Neuron (in vitro differentiated cells): ENCODE results near the gene SH3RF2.
"Not testable (repeated sequence)": the region's sequence is repeated elsewhere in the genome, so short reads cannot be mapped to it uniquely, and the experiment has no call there.

Source experiments
- H2AFZ ChIP-seq: one replicate; pipeline ENCODE4 v1.6.1; 2013; ENCODE audit warnings: low read depth, mild to moderate bottlenecking, inconsistent platforms, low read length, moderate library complexity
- H3K27me3 ChIP-seq: one replicate; pipeline ENCODE4 v1.6.1; 2013; ENCODE audit warnings: low read length; ENCODE audit not compliant: insufficient read depth
- H3K36me3 ChIP-seq: one replicate; pipeline ENCODE4 v1.6.1; 2013; ENCODE audit warnings: low read length; ENCODE audit not compliant: insufficient read depth
- H3K4me1 ChIP-seq: one replicate; pipeline ENCODE4 v1.6.1; 2013; ENCODE audit warnings: low read length; ENCODE audit not compliant: insufficient read depth
- H3K4me3 ChIP-seq: 2 replicates; pipeline ENCODE4 v1.5.1; 2013; ENCODE audit warnings: mild to moderate bottlenecking, low read length, moderate library complexity
- H3K9me3 ChIP-seq: one replicate; pipeline ENCODE4 v1.6.1; 2013; ENCODE audit warnings: low read length

The SH3RF2 gene

GRCh38 chr5:145964008-145964407 is 27.6 kb downstream of the SH3RF2 start:
- H3K27me3 ChIP-seq, H3K4me3 ChIP-seq, H3K4me1 ChIP-seq, H3K36me3 ChIP-seq, H2AFZ ChIP-seq, H3K9me3 ChIP-seq: not testable (repeated sequence)

GRCh38 chr5:145965804-145966203 is 29.4 kb downstream of the SH3RF2 start:
- H3K9me3 ChIP-seq: no peaks in the 10 kb centered on the region
- no peaks in the 10 kb centered on the region for H3K4me1 ChIP-seq
- no peak overlapping the region for H2AFZ ChIP-seq
- no peaks in the 10 kb centered on the region for H3K36me3 ChIP-seq
- H3K4me3 ChIP-seq: no peak overlapping the region
- H3K27me3 ChIP-seq: no peaks in the 10 kb centered on the region

- no peaks in the 10 kb centered on the region for H3K4me1 ChIP-seq
- H3K36me3 ChIP-seq: no peaks in the 10 kb centered on the region
- H2AFZ ChIP-seq: no peak overlapping the region
- no peaks in the 10 kb centered on the region for H3K9me3 ChIP-seq
- H3K4me3 ChIP-seq: no peak overlapping the region
- H3K27me3 ChIP-seq: no peaks in the 10 kb centered on the region
These were observed 30.9 kb downstream of the SH3RF2 start for GRCh38 chr5:145967296-145967695.

- Histone ChIP-seq H3K9me3 (no peaks in the 10 kb centered on the region), H3K4me1 (no peaks in the 10 kb centered on the region), H2AFZ (no peak overlapping the region), H3K27me3 (no peaks in the 10 kb centered on the region), H3K4me3 (no peak overlapping the region), H3K36me3 (no peaks in the 10 kb centered on the region)
These were observed 32.8 kb downstream of the SH3RF2 start for GRCh38 chr5:145968970-145969713.

- Histone ChIP-seq H3K36me3 (no peaks in the 10 kb centered on the region), H3K27me3 (no peaks in the 10 kb centered on the region), H3K9me3 (no peaks in the 10 kb centered on the region), H3K4me3 (no peak overlapping the region), H3K4me1 (no peaks in the 10 kb centered on the region), H2AFZ (no peak overlapping the region)
These were observed 33.3 kb downstream of the SH3RF2 start for GRCh38 chr5:145969714-145970092.

- Histone ChIP-seq H3K9me3 (no peaks in the 10 kb centered on the region), H3K4me3 (no peak overlapping the region), H3K36me3 (no peaks in the 10 kb centered on the region)
These were observed 34.7 kb downstream of the SH3RF2 start for GRCh38 chr5:145971108-145971507.

GRCh38 chr5:145971701-145972100 is 35.3 kb downstream of the SH3RF2 start:
- Histone ChIP-seq H3K27me3 (no peaks in the 10 kb centered on the region), H3K4me1 (no peaks in the 10 kb centered on the region), H2AFZ (no peak overlapping the region), H3K9me3 (no peaks in the 10 kb centered on the region), H3K36me3 (no peaks in the 10 kb centered on the region), H3K4me3 (no peak overlapping the region)

More at GRCh38 chr5:145971108-145971507, 34.7 kb downstream of the SH3RF2 start:
- Histone ChIP-seq H3K27me3 (no peaks in the 10 kb centered on the region), H2AFZ (no peak overlapping the region), H3K4me1 (no peaks in the 10 kb centered on the region)

GRCh38 chr5:145975001-145975360 is 38.6 kb downstream of the SH3RF2 start:
- no peaks in the 10 kb centered on the region for H3K9me3 ChIP-seq
- no peak overlapping the region for H3K4me3 ChIP-seq
- H3K4me1 ChIP-seq: no peaks in the 10 kb centered on the region
- H2AFZ ChIP-seq: no peak overlapping the region
- no peaks in the 10 kb centered on the region for H3K27me3 ChIP-seq
- H3K36me3 ChIP-seq: no peaks in the 10 kb centered on the region

GRCh38 chr5:145975361-145976066 is 39.1 kb downstream of the SH3RF2 start:
- Histone ChIP-seq H3K4me3 (no peak overlapping the region), H3K4me1 (no peaks in the 10 kb centered on the region), H3K27me3 (no peaks in the 10 kb centered on the region), H3K36me3 (no peaks in the 10 kb centered on the region), H3K9me3 (no peaks in the 10 kb centered on the region), H2AFZ (no peak overlapping the region)

- no peak overlapping the region for H3K4me3 ChIP-seq
- no peak overlapping the region for H2AFZ ChIP-seq
- no peaks in the 10 kb centered on the region for H3K36me3 ChIP-seq
- no peaks in the 10 kb centered on the region for H3K27me3 ChIP-seq
- H3K4me1 ChIP-seq: no peaks in the 10 kb centered on the region
- no peaks in the 10 kb centered on the region for H3K9me3 ChIP-seq
These were observed 40.2 kb downstream of the SH3RF2 start for GRCh38 chr5:145976431-145977155.

- Histone ChIP-seq H3K9me3 (no peaks in the 10 kb centered on the region), H3K36me3 (no peaks in the 10 kb centered on the region), H2AFZ (no peak overlapping the region), H3K27me3 (no peaks in the 10 kb centered on the region), H3K4me3 (no peak overlapping the region), H3K4me1 (no peaks in the 10 kb centered on the region)
These were observed 41.8 kb downstream of the SH3RF2 start for GRCh38 chr5:145978171-145978570.

GRCh38 chr5:145978708-145979107 is 42.3 kb downstream of the SH3RF2 start:
- no peak overlapping the region for H2AFZ ChIP-seq
- H3K4me1 ChIP-seq: no peaks in the 10 kb centered on the region
- H3K27me3 ChIP-seq: no peaks in the 10 kb centered on the region
- no peaks in the 10 kb centered on the region for H3K9me3 ChIP-seq
- H3K36me3 ChIP-seq: no peaks in the 10 kb centered on the region
- no peak overlapping the region for H3K4me3 ChIP-seq
